KMS-11 (cell line): Measurements from ENCODE around the gene ITGAV.

ENCODE experiments used
- H2AFZ ChIP-seq: fragments of 200-600 bp; sonication (generic); 2 replicates; pipeline ENCODE4 v1.6.1; 2016; ENCODE audit warnings: antibody characterized with exemption, mixed run types, low read depth
- H3K27ac ChIP-seq: fragments of 200-600 bp; sonication (generic); 2 replicates; pipeline ENCODE4 v1.6.1; 2016; ENCODE audit warnings: mild to moderate bottlenecking, mixed run types
- H3K27me3 ChIP-seq: fragments of 200-600 bp; sonication (generic); 2 replicates; pipeline ENCODE4 v1.6.1; 2017; ENCODE audit warnings: mild to moderate bottlenecking, low read depth, mixed run types, moderate library complexity; ENCODE audit not compliant: insufficient read depth
- H3K36me3 ChIP-seq: fragments of 200-600 bp; sonication (generic); 2 replicates; pipeline ENCODE4 v1.6.1; 2017; ENCODE audit warnings: mild to moderate bottlenecking, mixed run types; ENCODE audit not compliant: insufficient read depth
- H3K4me1 ChIP-seq: fragments of 200-600 bp; sonication (generic); 2 replicates; pipeline ENCODE4 v1.6.1; 2016; ENCODE audit warnings: mild to moderate bottlenecking, low read depth, mixed run types; ENCODE audit not compliant: poor library complexity, severe bottlenecking
- H3K4me2 ChIP-seq: fragments of 200-600 bp; sonication (generic); 2 replicates; pipeline ENCODE4 v1.7.0; 2016; ENCODE audit warnings: mild to moderate bottlenecking, mixed run types
- H3K4me3 ChIP-seq: fragments of 200-600 bp; sonication (generic); IDR thresholded peaks from 2 replicates; pipeline ENCODE4 v1.6.1; 2017; ENCODE audit warnings: low read depth, low read length, mixed read lengths; ENCODE audit not compliant: insufficient read depth
- H3K79me2 ChIP-seq: fragments of 200-600 bp; sonication (generic); 2 replicates; pipeline ENCODE4 v1.6.1; 2016; ENCODE audit warnings: low read depth, mixed run types; ENCODE audit not compliant: insufficient read depth
- H3K9ac ChIP-seq: fragments of 200-600 bp; sonication (generic); 2 replicates; pipeline ENCODE4 v1.6.1; 2016; ENCODE audit warnings: mild to moderate bottlenecking, mixed run types
- H4K20me1 ChIP-seq: fragments of 200-600 bp; sonication (generic); 2 replicates; pipeline ENCODE4 v1.6.1; 2016; ENCODE audit warnings: mild to moderate bottlenecking, mixed run types; ENCODE audit not compliant: insufficient read depth
- TF ChIP-seq, protein P1 (sequence below): fragments of 200-600 bp; sonication (generic); conservative IDR thresholded peaks from 2 replicates; pipeline ENCODE4 v1.6.1; 2017; ENCODE audit warnings: low read depth, mild to moderate bottlenecking, antibody characterized with exemption, low read length, moderate library complexity, mixed read lengths

Gene ITGAV

DNA sequence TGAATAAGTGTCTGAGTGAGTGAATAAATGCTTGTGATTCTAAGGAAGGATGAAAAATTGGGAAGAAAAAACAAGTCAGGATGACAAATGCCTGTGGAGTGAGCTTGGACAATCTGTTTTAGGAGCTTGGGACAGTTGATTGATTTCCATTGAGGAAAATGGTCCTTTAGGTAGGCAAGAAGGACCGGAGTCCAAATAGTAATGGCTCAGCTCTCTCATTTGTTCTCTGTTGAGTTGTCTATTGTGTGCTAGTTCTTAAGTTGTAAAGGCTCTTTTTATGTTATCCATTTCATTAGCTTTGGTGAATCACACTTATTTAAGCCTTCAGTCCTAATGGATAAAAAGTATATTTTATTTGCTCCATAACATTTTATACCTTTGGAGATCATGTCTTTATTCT, 135.9 kb downstream of the ITGAV start:
- Histone ChIP-seq H3K4me2 (no peak overlapping the region), H3K36me3 (no peaks in the 10 kb centered on the region), H2AFZ (no peak overlapping the region), H3K27me3 (no peaks in the 10 kb centered on the region), H3K9ac (no peak overlapping the region), H3K4me1 (no peaks in the 10 kb centered on the region), H3K79me2 (no peaks in the 10 kb centered on the region), H3K27ac (no peak overlapping the region), H4K20me1 (no peaks in the 10 kb centered on the region), H3K4me3 (no peak overlapping the region)
- TF ChIP-seq, protein P1, sequence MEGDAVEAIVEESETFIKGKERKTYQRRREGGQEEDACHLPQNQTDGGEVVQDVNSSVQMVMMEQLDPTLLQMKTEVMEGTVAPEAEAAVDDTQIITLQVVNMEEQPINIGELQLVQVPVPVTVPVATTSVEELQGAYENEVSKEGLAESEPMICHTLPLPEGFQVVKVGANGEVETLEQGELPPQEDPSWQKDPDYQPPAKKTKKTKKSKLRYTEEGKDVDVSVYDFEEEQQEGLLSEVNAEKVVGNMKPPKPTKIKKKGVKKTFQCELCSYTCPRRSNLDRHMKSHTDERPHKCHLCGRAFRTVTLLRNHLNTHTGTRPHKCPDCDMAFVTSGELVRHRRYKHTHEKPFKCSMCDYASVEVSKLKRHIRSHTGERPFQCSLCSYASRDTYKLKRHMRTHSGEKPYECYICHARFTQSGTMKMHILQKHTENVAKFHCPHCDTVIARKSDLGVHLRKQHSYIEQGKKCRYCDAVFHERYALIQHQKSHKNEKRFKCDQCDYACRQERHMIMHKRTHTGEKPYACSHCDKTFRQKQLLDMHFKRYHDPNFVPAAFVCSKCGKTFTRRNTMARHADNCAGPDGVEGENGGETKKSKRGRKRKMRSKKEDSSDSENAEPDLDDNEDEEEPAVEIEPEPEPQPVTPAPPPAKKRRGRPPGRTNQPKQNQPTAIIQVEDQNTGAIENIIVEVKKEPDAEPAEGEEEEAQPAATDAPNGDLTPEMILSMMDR = no peak

DNA sequence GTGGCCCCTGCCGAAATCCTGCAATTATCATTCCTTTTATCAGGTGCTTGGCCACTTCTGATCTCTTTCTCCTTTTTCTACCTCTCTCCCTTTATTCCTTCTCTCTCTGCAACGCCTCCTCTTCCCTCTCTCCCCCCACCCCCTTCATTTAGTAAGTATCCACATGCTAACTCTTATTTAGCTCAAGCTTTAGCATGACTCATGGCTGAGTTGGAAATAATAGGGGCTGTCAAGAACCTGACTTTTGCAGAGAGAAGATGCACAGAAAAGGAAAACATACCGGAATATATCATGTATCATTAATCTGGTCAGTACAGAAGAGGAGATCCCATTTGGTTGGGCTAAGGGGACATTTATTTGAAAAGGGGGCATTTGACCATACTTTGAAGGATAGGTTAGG, 137.1 kb downstream of the ITGAV start:
- TF ChIP-seq, protein P1 = no peak
- Histone ChIP-seq H3K4me3 (no peak overlapping the region), H3K79me2 (no peaks in the 10 kb centered on the region), H3K4me1 (no peaks in the 10 kb centered on the region), H3K36me3 (no peaks in the 10 kb centered on the region), H4K20me1 (no peaks in the 10 kb centered on the region), H3K4me2 (no peak overlapping the region), H3K9ac (no peak overlapping the region), H3K27me3 (no peaks in the 10 kb centered on the region), H2AFZ (no peak overlapping the region), H3K27ac (no peak overlapping the region)

DNA sequence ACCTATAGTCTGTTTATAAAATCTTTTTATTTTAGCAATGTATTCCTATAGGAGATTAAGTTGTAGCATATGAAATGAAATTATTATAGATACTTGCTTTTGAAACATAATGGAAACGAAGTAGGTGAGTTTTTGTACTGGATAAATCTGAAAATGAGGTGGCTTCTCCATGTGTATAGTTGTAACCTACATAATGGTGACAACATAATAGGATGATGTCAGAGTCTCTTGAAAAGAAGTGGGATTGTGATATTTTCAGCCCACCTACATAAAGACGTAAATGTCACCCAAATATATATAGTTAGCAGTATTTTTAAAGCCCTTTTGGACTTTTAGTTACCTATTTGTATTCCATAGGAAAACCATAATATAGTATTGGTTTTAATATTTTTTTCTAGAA, 138.8 kb downstream of the ITGAV start:
- Histone ChIP-seq H2AFZ (no peak overlapping the region), H4K20me1 (no peaks in the 10 kb centered on the region), H3K27ac (no peak overlapping the region), H3K9ac (no peak overlapping the region), H3K4me2 (no peak overlapping the region), H3K36me3 (no peaks in the 10 kb centered on the region), H3K79me2 (no peaks in the 10 kb centered on the region), H3K4me1 (no peaks in the 10 kb centered on the region), H3K4me3 (no peak overlapping the region), H3K27me3 (no peaks in the 10 kb centered on the region)
- TF ChIP-seq, protein P1 = no peak
